ENCODE data around the gene STX19. TPM values are rescaled to one million over a fixed set of nuclear protein-coding genes. Genes with fewer than 3 reads are reported as not detected.
"Not testable (repeated sequence)": the region's sequence is repeated elsewhere in the genome, so short reads cannot be mapped to it uniquely, and the experiment has no call there.

The STX19 gene
- total RNA-seq, 1 donor from 2014 or later: 3.8 TPM

GRCh38 chr3:94062513-94063404 is 34.4 kb upstream of the STX19 start, which contains the start of the genes DHFR2 and NSUN3:
TSS of gene DHFR2 (minus strand) at chr3:94062916. CDS start at chr3:94061511, 1,405 bp downstream.
TSS of gene NSUN3 (plus strand) at chr3:94063061. CDS start at chr3:94063127, 66 bp downstream.
- Histone ChIP-seq H3K27me3 (ENCODE audit: low read depth) (no peaks in the 10 kb centered on the region), H3K4me1 (peaks cover 33% of the 10 kb centered on the region), H3K9me3 (no peaks in the 10 kb centered on the region), H3K27ac (peak within 1 kb of the TSS; percentile 92), H3K4me3 (peak within 1 kb of the TSS; percentile 64), H3K36me3 (peaks cover 9% of the 10 kb centered on the region)
- TF ChIP-seq CTCF (IDR thresholded peaks at IDR 0.05): no peak
- intact Hi-C loops (cut with DNase I): no loop called here
- ATAC-seq (peak; percentile 96 to 98), DNase-seq (peak; percentile 93)

GRCh38 chr3:94061297-94061696 is 32.9 kb upstream of the STX19 start:
- TF ChIP-seq CTCF (IDR thresholded peaks at IDR 0.05): no peak
- Histone ChIP-seq H3K36me3 (peaks cover 11% of the 10 kb centered on the region), H3K27me3 (ENCODE audit: low read depth) (no peaks in the 10 kb centered on the region), H3K4me1 (peaks cover 33% of the 10 kb centered on the region), H3K27ac (no peak overlapping the region), H3K9me3 (no peaks in the 10 kb centered on the region), H3K4me3 (no peak overlapping the region)
- DNase-seq (no peak), ATAC-seq (no peak)
- intact Hi-C loops (cut with DNase I): no loop called here

- ATAC-seq (no peak), DNase-seq (no peak)
- no peaks in the 10 kb centered on the region for H3K4me1 ChIP-seq
These were observed 22.1 kb upstream of the STX19 start for GRCh38 chr3:94050546-94050945.

GRCh38 chr3:94049267-94049666 is 20.9 kb upstream of the STX19 start:
- Histone ChIP-seq H3K4me1 (no peaks in the 10 kb centered on the region), H3K27ac (no peak overlapping the region), H3K27me3 (ENCODE audit: low read depth) (no peaks in the 10 kb centered on the region), H3K36me3 (peaks cover 10% of the 10 kb centered on the region), H3K9me3 (no peaks in the 10 kb centered on the region), H3K4me3 (no peak overlapping the region)
- no peak for ATAC-seq
- no peak for TF ChIP-seq CTCF (IDR thresholded peaks at IDR 0.05)
- intact Hi-C loops (cut with DNase I): no loop called here
- DNase-seq: no peak

More at GRCh38 chr3:94050546-94050945, 22.1 kb upstream of the STX19 start:
- intact Hi-C loops (cut with DNase I): no loop called here
- TF ChIP-seq CTCF (IDR thresholded peaks at IDR 0.05): no peak
- no peaks in the 10 kb centered on the region for H3K27me3 ChIP-seq (ENCODE audit: low read depth)
- H3K36me3 ChIP-seq: peaks cover 4% of the 10 kb centered on the region
- no peak overlapping the region for H3K4me3 ChIP-seq
- no peak overlapping the region for H3K27ac ChIP-seq
- H3K9me3 ChIP-seq: no peaks in the 10 kb centered on the region

- DNase-seq: no peak
- H3K36me3 ChIP-seq: peaks cover 6% of the 10 kb centered on the region
- intact Hi-C loops (cut with DNase I): no loop called here
- no peak for ATAC-seq
- no peaks in the 10 kb centered on the region for H3K4me1 ChIP-seq
- no peaks in the 10 kb centered on the region for H3K27me3 ChIP-seq (ENCODE audit: low read depth)
- TF ChIP-seq CTCF (IDR thresholded peaks at IDR 0.05): no peak
- H3K9me3 ChIP-seq: no peaks in the 10 kb centered on the region
- no peak overlapping the region for H3K4me3 ChIP-seq
- H3K27ac ChIP-seq: no peak overlapping the region
These were observed 18.1 kb upstream of the STX19 start for GRCh38 chr3:94046533-94046932.

GRCh38 chr3:94044100-94044936 is 15.9 kb upstream of the STX19 start:
- ATAC-seq; DNase-seq; H3K36me3 ChIP-seq; H3K27ac ChIP-seq; intact Hi-C loops (cut with DNase I); H3K4me3 ChIP-seq; H3K4me1 ChIP-seq; H3K27me3 ChIP-seq (ENCODE audit: low read depth); H3K9me3 ChIP-seq: not testable (repeated sequence)
